ENCODE measurements around the gene SETX. TPM values are rescaled to one million over a fixed set of nuclear protein-coding genes. Genes with fewer than 3 reads are reported as not detected.

Gene SETX
- total and polyA plus RNA-seq, 10 of the 15 experiments (the other 5 are each of a cell fraction or from before 2014, with no cell fraction given): 15.8 to 75.7 (median 37.0) TPM

- TF ChIP-seq RAD51 (IDR thresholded peaks at IDR 0.05) (no peak), ZNF384 (IDR thresholded peaks at IDR 0.05; ENCODE audit: borderline replicate concordance, low read depth, low read length) (no peak), PAX8 (IDR thresholded peaks at IDR 0.05) (no peak), POU2F2 (IDR thresholded peaks at IDR 0.05; ENCODE audit: borderline replicate concordance, low read depth, low read length) (no peak), IRF4 (IDR thresholded peaks at IDR 0.05; ENCODE audit: low read depth, low read length) (no peak), BCL3 (IDR thresholded peaks at IDR 0.05; ENCODE audit: borderline replicate concordance, insufficient read depth, low read depth, low read length, poor library complexity, severe bottlenecking) (no peak), NFIC (IDR thresholded peaks at IDR 0.05; ENCODE audit: low read depth, low read length) (no peak), ESRRA (IDR thresholded peaks at IDR 0.05; ENCODE audit: low read length) (no peak), SUZ12 (IDR thresholded peaks at IDR 0.05; ENCODE audit: unreplicated experiment) (no peak), ZNF217 (IDR thresholded peaks at IDR 0.05) (no peak), ETV6 (conservative IDR thresholded peaks at IDR 0.05 in 1 of 2, IDR thresholded peaks at IDR 0.05 in 1 of 2; ENCODE audit: borderline replicate concordance in 1 of 2, low read depth in 1 of 2) (no peak), ZNF24 (IDR thresholded peaks at IDR 0.05) (no peak), CBX3 (IDR thresholded peaks at IDR 0.05; ENCODE audit: borderline replicate concordance, low read depth) (no peak), SRF (IDR thresholded peaks at IDR 0.05; ENCODE audit: low read depth in 2 of 2, low read length in 2 of 2) (no peak), HDAC2 (IDR thresholded peaks at IDR 0.05) (no peak), KAT2A (conservative IDR thresholded peaks at IDR 0.05; ENCODE audit: control insufficient read depth, low read depth, low read length) (no peak)
- TF ChIP-seq, protein P1, sequence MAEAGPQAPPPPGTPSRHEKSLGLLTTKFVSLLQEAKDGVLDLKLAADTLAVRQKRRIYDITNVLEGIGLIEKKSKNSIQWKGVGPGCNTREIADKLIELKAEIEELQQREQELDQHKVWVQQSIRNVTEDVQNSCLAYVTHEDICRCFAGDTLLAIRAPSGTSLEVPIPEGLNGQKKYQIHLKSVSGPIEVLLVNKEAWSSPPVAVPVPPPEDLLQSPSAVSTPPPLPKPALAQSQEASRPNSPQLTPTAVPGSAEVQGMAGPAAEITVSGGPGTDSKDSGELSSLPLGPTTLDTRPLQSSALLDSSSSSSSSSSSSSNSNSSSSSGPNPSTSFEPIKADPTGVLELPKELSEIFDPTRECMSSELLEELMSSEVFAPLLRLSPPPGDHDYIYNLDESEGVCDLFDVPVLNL (IDR thresholded peaks at IDR 0.05; ENCODE audit: low read depth, low read length): no peak
- TF ChIP-seq, protein P2, sequence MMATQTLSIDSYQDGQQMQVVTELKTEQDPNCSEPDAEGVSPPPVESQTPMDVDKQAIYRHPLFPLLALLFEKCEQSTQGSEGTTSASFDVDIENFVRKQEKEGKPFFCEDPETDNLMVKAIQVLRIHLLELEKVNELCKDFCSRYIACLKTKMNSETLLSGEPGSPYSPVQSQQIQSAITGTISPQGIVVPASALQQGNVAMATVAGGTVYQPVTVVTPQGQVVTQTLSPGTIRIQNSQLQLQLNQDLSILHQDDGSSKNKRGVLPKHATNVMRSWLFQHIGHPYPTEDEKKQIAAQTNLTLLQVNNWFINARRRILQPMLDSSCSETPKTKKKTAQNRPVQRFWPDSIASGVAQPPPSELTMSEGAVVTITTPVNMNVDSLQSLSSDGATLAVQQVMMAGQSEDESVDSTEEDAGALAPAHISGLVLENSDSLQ (IDR thresholded peaks at IDR 0.05): no peak
- TF ChIP-seq, protein P3, sequence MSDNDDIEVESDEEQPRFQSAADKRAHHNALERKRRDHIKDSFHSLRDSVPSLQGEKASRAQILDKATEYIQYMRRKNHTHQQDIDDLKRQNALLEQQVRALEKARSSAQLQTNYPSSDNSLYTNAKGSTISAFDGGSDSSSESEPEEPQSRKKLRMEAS (IDR thresholded peaks at IDR 0.05; ENCODE audit: low read depth, low read length): no peak
- Histone ChIP-seq H3K36me3 (ENCODE audit: control insufficient read depth in 2 of 2, insufficient read depth in 2 of 2, low read length in 1 of 2) (no peaks in the 10 kb centered on the region), H3K27ac (ENCODE audit: control insufficient read depth, insufficient read depth) (no peak overlapping the region), H3K79me2 (ENCODE audit: control insufficient read depth, insufficient read depth, low read length) (no peaks in the 10 kb centered on the region), H3K4me3 (no peak overlapping the region), H3K4me1 (ENCODE audit: control insufficient read depth, insufficient read depth, low read length) (no peaks in the 10 kb centered on the region), H4K20me1 (ENCODE audit: control insufficient read depth, insufficient read depth) (no peaks in the 10 kb centered on the region), H3K9me3 (replicated peaks; ENCODE audit: control insufficient read depth, insufficient read depth, low read length) (no peaks in the 10 kb centered on the region), H3K4me2 (ENCODE audit: control insufficient read depth, insufficient read depth) (no peak overlapping the region), H3K9ac (ENCODE audit: control insufficient read depth, insufficient read depth, low read length) (no peak overlapping the region), H3K27me3 (replicated peaks in 1 of 2; ENCODE audit: control insufficient read depth in 2 of 2, insufficient read depth in 2 of 2, low read length in 1 of 2) (peaks cover 0 to 2% of the 10 kb centered on the region in 2 experiments; a peak in 3 of 4 replicates), H2AFZ (ENCODE audit: control insufficient read depth, low read depth, low read length) (no peak overlapping the region)
- ATAC-seq (no peak), FAIRE-seq (no peak), DNase-seq (ENCODE audit: low read depth, low spot score) (no peak)
- BruUV-seq (replicated peaks): no TSS peak
- ChIA-PET CTCF (interaction anchor here (1.8 kb wide), 1 partner anchor 9 kb away, joined by 6 read pairs; no protein-coding TSS in a partner anchor), POLR2A (no interaction called here), RAD21 (ENCODE audit: unreplicated experiment) (no interaction called here), SMC1A (ENCODE audit: uncharacterized antibody, unreplicated experiment) (no interaction called here)
- 45% methylated on average over 33 of the region's 34 CpGs for WGBS (ENCODE audit: insufficient coverage, insufficient replicate concordance, low lambda C conversion rate, missing lambda C conversion rate)
- intact Hi-C loops (cut with micrococcal nuclease; ENCODE audit: unreplicated experiment): no loop called here
- in situ Hi-C loops (cut with MboI): loop anchor here (25.0 kb wide), 1 partner anchor 640 kb away; no protein-coding TSS in a partner anchor
These were observed 128.0 kb downstream of the SETX start for GRCh38 chr9:132226571-132227430.

All from GM12878 (cell line).